ENCODE data around the gene PDCD1.

- no peak for TF ChIP-seq CTCF (IDR thresholded peaks at IDR 0.05)
- TF ChIP-seq POLR2AphosphoS5 (IDR thresholded peaks at IDR 0.05) = no peak
- TF ChIP-seq EP300 (IDR thresholded peaks at IDR 0.05) = no peak
These were observed 2.6 kb upstream of the PDCD1 start for GRCh38 chr2:241861264-241861663.

Measured in suprapubic skin (tissue), 4 donors.